H1 (cell line): Measurements from ENCODE around the gene OASL. TPM values are rescaled to one million over a fixed set of nuclear protein-coding genes. Genes with fewer than 3 reads are reported as not detected.
A peak's percentile ranks its signal among the peaks of the same experiment; 100 is the strongest.

Experiments
- CTCF ChIA-PET: fragments of 300-600 bp; sonication (Branson Sonifier 250); formaldehyde crosslinking; loops from one replicate; lab custom pipeline; 2021; ENCODE audit not compliant: partially characterized antibody; lab: Charles Lee
- POLR2A ChIA-PET: fragments of 300-600 bp; sonication (Branson Sonifier 250); formaldehyde crosslinking; loops from one replicate; lab custom pipeline; 2021; ENCODE audit warnings: inconsistent platforms; ENCODE audit not compliant: partially characterized antibody; lab: Charles Lee
- DNase-seq, 2 experiments: peaks; one replicate each; pipeline versions ENCODE4 v3.0.0 to v3.0.0-alpha.2; 2010 to 2022; ENCODE audit warnings: low spot score in 2 of 2, low read depth in 1 of 2, mixed read lengths in 1 of 2
- FAIRE-seq: peaks from 2 replicates; lab custom pipeline; 2011; peaks lifted over from hg19 to GRCh38; lab: Jason Lieb, UNC
- H2AFZ ChIP-seq: 2 replicates; pipeline ENCODE4 v1.8.1; 2012; ENCODE audit warnings: low read length, inconsistent platforms
- H2AK5ac ChIP-seq: 2 replicates; pipeline ENCODE4 v1.6.1; 2013; ENCODE audit warnings: low read depth, low read length
- H2BK120ac ChIP-seq: replicated peaks from 2 replicates; pipeline ENCODE3; 2013; ENCODE audit warnings: low read depth, low read length, inconsistent platforms
- H2BK12ac ChIP-seq: 2 replicates; pipeline ENCODE4 v1.6.1; 2013; ENCODE audit warnings: low read depth, low read length
- H2BK15ac ChIP-seq: 2 replicates; pipeline ENCODE4 v1.6.1; 2013; ENCODE audit warnings: low read length
- H2BK20ac ChIP-seq: 2 replicates; pipeline ENCODE4 v1.6.1; 2013; ENCODE audit warnings: low read length
- H2BK5ac ChIP-seq: 2 replicates; pipeline ENCODE4 v1.6.1; 2013; ENCODE audit warnings: low read depth, low read length
- H3K14ac ChIP-seq: 2 replicates; pipeline ENCODE4 v1.6.1; 2013; ENCODE audit warnings: inconsistent platforms; ENCODE audit not compliant: insufficient read length
- H3K18ac ChIP-seq: 2 replicates; pipeline ENCODE4 v1.6.1; 2013; ENCODE audit warnings: low read length; ENCODE audit errors: extremely low read depth
- H3K23ac ChIP-seq: 2 replicates; pipeline ENCODE4 v1.6.1; 2013; ENCODE audit warnings: inconsistent platforms; ENCODE audit not compliant: insufficient read length
- H3K23me2 ChIP-seq: 2 replicates; pipeline ENCODE4 v1.6.1; 2013; ENCODE audit warnings: low read depth, low read length
- H3K27ac ChIP-seq: 2 replicates; pipeline ENCODE4 v1.6.1; 2011; ENCODE audit warnings: low read depth, low read length, inconsistent platforms
- H3K27me3 ChIP-seq, 4 experiments: replicated peaks in 1 of 4; 1 replicate in 1 of 4; 2 replicates in 3 of 4; pipeline versions ENCODE4 v1.6.1 to v1.8.1; 2011 to 2013; ENCODE audit warnings: low read length in 3 of 4, mild to moderate bottlenecking in 3 of 4, inconsistent platforms in 2 of 4, mixed read lengths in 2 of 4, moderate library complexity in 1 of 4; ENCODE audit not compliant: control insufficient read depth in 3 of 4, insufficient read depth in 3 of 4; ENCODE audit errors: extremely low read depth in 1 of 4
- H3K36me3 ChIP-seq, 4 experiments: 2 replicates each; pipeline versions ENCODE4 v1.6.1 to v1.8.1; 2011 to 2013; ENCODE audit warnings: mild to moderate bottlenecking in 4 of 4, low read length in 3 of 4, moderate library complexity in 2 of 4, control low read depth in 1 of 4, inconsistent platforms in 1 of 4; ENCODE audit not compliant: insufficient read depth in 4 of 4, control insufficient read depth in 2 of 4
- H3K4ac ChIP-seq: replicated peaks from 2 replicates; pipeline ENCODE3; 2013; ENCODE audit warnings: low read length, low read depth, mixed read lengths, inconsistent platforms; ENCODE audit not compliant: insufficient read length
- H3K4me1 ChIP-seq, 4 experiments: replicated peaks in 1 of 4; 1 replicate in 1 of 4; 2 replicates in 3 of 4; pipeline versions ENCODE4 v1.6.1 to v1.8.1; 2011 to 2013; ENCODE audit warnings: low read length in 3 of 4, inconsistent platforms in 2 of 4, mixed read lengths in 1 of 4; ENCODE audit not compliant: insufficient read depth in 4 of 4, control insufficient read depth in 3 of 4
- H3K4me2 ChIP-seq, 2 experiments: 2 replicates each; pipeline versions ENCODE4 v1.6.1 to v1.8.1; 2011 to 2013; ENCODE audit warnings: low read depth in 2 of 2, low read length in 2 of 2, control low read depth in 1 of 2, inconsistent platforms in 1 of 2, mild to moderate bottlenecking in 1 of 2; ENCODE audit not compliant: insufficient read depth in 1 of 2
- H3K4me3 ChIP-seq, 4 experiments: fragments of 200-600, 300-600 bp in 1 of 4; sonication (generic), shearing (Covaris generic), sonication (Bioruptor Twin) in 1 of 4; 2 replicates each; pipeline versions ENCODE4 v1.5.1 to v1.8.1; 2011 to 2016; ENCODE audit warnings: low read length in 4 of 4, low read depth in 3 of 4, control low read depth in 2 of 4, inconsistent platforms in 2 of 4, mild to moderate bottlenecking in 2 of 4, mixed read lengths in 1 of 4, moderate library complexity in 1 of 4; ENCODE audit not compliant: insufficient read depth in 2 of 4; ENCODE audit errors: extremely low read depth in 1 of 4
- H3K56ac ChIP-seq: replicated peaks from 2 replicates; pipeline ENCODE3; 2013; ENCODE audit warnings: low read depth, mild to moderate bottlenecking, mixed read lengths, low read length, inconsistent platforms; ENCODE audit not compliant: insufficient read length
- H3K79me1 ChIP-seq: 2 replicates; pipeline ENCODE4 v1.6.1; 2013; ENCODE audit warnings: low read depth, low read length, control low read depth
- H3K79me2 ChIP-seq, 2 experiments: 2 replicates each; pipeline versions ENCODE4 v1.6.1 to v1.8.1; 2012 to 2013; ENCODE audit warnings: low read length in 2 of 2, mild to moderate bottlenecking in 2 of 2, inconsistent platforms in 1 of 2; ENCODE audit not compliant: insufficient read depth in 2 of 2, control insufficient read depth in 1 of 2
- H3K9ac ChIP-seq, 4 experiments: replicated peaks in 1 of 4; 1 replicate in 1 of 4; 2 replicates in 3 of 4; pipeline versions ENCODE4 v1.6.1 to v1.8.1; 2011 to 2013; ENCODE audit warnings: low read depth in 3 of 4, low read length in 3 of 4, control low read depth in 2 of 4, mild to moderate bottlenecking in 2 of 4, moderate library complexity in 2 of 4, inconsistent platforms in 1 of 4; ENCODE audit errors: extremely low read depth in 1 of 4
- H3K9me3 ChIP-seq, 2 experiments: 2 replicates each; pipeline versions ENCODE4 v1.6.1 to v1.8.1; 2012 to 2013; ENCODE audit warnings: mild to moderate bottlenecking in 2 of 2, moderate library complexity in 2 of 2, control low read depth in 1 of 2, inconsistent platforms in 1 of 2, low read depth in 1 of 2, low read length in 1 of 2, mixed read lengths in 1 of 2; ENCODE audit not compliant: insufficient read depth in 2 of 2
- H4K20me1 ChIP-seq, 2 experiments: replicated peaks in 1 of 2; 2 replicates each; pipeline versions ENCODE3 to v1.8.1; 2011 to 2013; ENCODE audit warnings: inconsistent platforms in 2 of 2, low read length in 2 of 2, mild to moderate bottlenecking in 1 of 2; ENCODE audit not compliant: insufficient read depth in 2 of 2, control insufficient read depth in 1 of 2
- H4K5ac ChIP-seq: 2 replicates; pipeline ENCODE4 v1.6.1; 2013; ENCODE audit warnings: low read length, low read depth, mixed read lengths, inconsistent platforms; ENCODE audit not compliant: insufficient read length
- H4K8ac ChIP-seq: 2 replicates; pipeline ENCODE4 v1.8.0; 2013; ENCODE audit warnings: mild to moderate bottlenecking, moderate library complexity, low read length, inconsistent platforms; ENCODE audit not compliant: insufficient read depth; ENCODE audit errors: extremely low read depth
- H4K91ac ChIP-seq: replicated peaks from 2 replicates; pipeline ENCODE3; 2013; ENCODE audit warnings: low read length, mixed read lengths, inconsistent platforms; ENCODE audit not compliant: insufficient read length
- BACH1 ChIP-seq: IDR thresholded peaks from 2 replicates; pipeline ENCODE4 v1.6.1; 2012; ENCODE audit warnings: low read length, improper control_type of control experiment
- KDM1A ChIP-seq: fragments of 200-600, 300-600 bp; sonication (generic); IDR thresholded peaks from 2 replicates; pipeline ENCODE4 v1.7.1; 2016; ENCODE audit warnings: mild to moderate bottlenecking, low read length, borderline replicate concordance
- WGBS, 2 experiments: shearing (Covaris generic) in 1 of 2; methylation state at CpG; one replicate each; pipeline versions ENCODE4 v1.1.6 to v1.1.7; 2013 to 2015; ENCODE audit warnings: low lambda C conversion rate in 2 of 2, mixed read lengths in 2 of 2, inconsistent platforms in 1 of 2, low coverage in 1 of 2, missing lambda C conversion rate in 1 of 2; ENCODE audit not compliant: insufficient replicate concordance in 2 of 2, insufficient coverage in 1 of 2, insufficient read length in 1 of 2; ENCODE audit errors: extremely low coverage in 1 of 2, missing lambda C conversion rate in 1 of 2; 5-methylcytosine and 5-hydroxymethylcytosine counted together
- polyA plus RNA-seq, 7 experiments: library from polyadenylated mRNA; depleted of rRNA in 3 of 7; stranded (reverse) in 5 of 7; unstranded in 2 of 7; fragments of >200 nt in 5 of 7; fragments of 200-250 nt in 2 of 7; gene quantifications; 1 replicate in 5 of 7; 2 replicates in 1 of 7; 4 replicates in 1 of 7; pipeline versions ENCODE4 v1.2.1 to v1.2.3, GENCODE V29; 2011 to 2013; ENCODE audit warnings: missing spikeins in 2 of 7, mixed read lengths in 2 of 7
- total RNA-seq: library from RNA; stranded (reverse); fragmentation: NEBNext Ultra II Directional; extraction: Animal tissue kit (Norgen Biotek cat#: 25700); gene quantifications from 2 replicates; pipeline ENCODE4 v1.2.1, GENCODE V29; 2021

Gene OASL
- total and polyA plus RNA-seq, 2 of the 8 experiments (the other 6 are each of a cell fraction or from before 2014, with no cell fraction given), result not detected

- DNase-seq, result no peak
- H4K20me1 ChIP-seq, result no peaks in the 10 kb centered on the region
- H3K36me3 ChIP-seq, result no peaks in the 10 kb centered on the region
- POLR2A ChIA-PET, result interaction anchor here (2.0 kb wide), 1 partner anchor 9 kb away, joined by 7 read pairs; no protein-coding TSS in a partner anchor
- H3K18ac ChIP-seq, result no peak overlapping the region
- TF ChIP-seq BACH1 (no peak), KDM1A (peak; percentile 58; the same call in 1 of the 2 replicates)
- TF ChIP-seq, all 59 proteins: peak for 1
- H2BK120ac ChIP-seq, result no peak overlapping the region
- H3K27me3 ChIP-seq, result no peaks in the 10 kb centered on the region
- no peak overlapping the region for H3K56ac ChIP-seq
- no peak overlapping the region for H2BK12ac ChIP-seq
- no peak overlapping the region for H3K27ac ChIP-seq
- no peak overlapping the region for H3K4me3 ChIP-seq
- H3K9ac ChIP-seq, result no peak overlapping the region
- no peak for FAIRE-seq
- no peaks in the 10 kb centered on the region for H3K4me1 ChIP-seq
- 86% methylated on average over 3 of the region's 3 CpGs; no CpG with 5 or more reads in 1 of the 2 experiments for WGBS, 2 experiments
- H3K23me2 ChIP-seq, result peaks cover 13% of the 10 kb centered on the region; the same call in 1 of the 2 replicates
- no peaks in the 10 kb centered on the region for H3K79me1 ChIP-seq
- no peaks in the 10 kb centered on the region for H3K9me3 ChIP-seq
- H3K79me2 ChIP-seq, result no peaks in the 10 kb centered on the region
- no peak overlapping the region for H2BK15ac ChIP-seq
- H3K4me2 ChIP-seq, result no peak overlapping the region
- no peak overlapping the region for H2AK5ac ChIP-seq
- no peak overlapping the region for H4K5ac ChIP-seq
- no peak overlapping the region for H3K14ac ChIP-seq
- H4K91ac ChIP-seq, result no peak overlapping the region
- CTCF ChIA-PET, result interaction anchor here (1.1 kb wide), 1 partner anchor 15 kb away, joined by 3 read pairs; no protein-coding TSS in a partner anchor
- H3K4ac ChIP-seq, result no peak overlapping the region
- no peak overlapping the region for H2BK5ac ChIP-seq
- H2BK20ac ChIP-seq, result no peak overlapping the region
- H2AFZ ChIP-seq, result no peak overlapping the region
- no peak overlapping the region for H4K8ac ChIP-seq
- H3K23ac ChIP-seq, result no peak overlapping the region
Measured at GRCh38 chr12:120989687-120990086, 49.4 kb downstream of the OASL start.
